GM12874 (cell line): ENCODE results near the gene TTC21B.

Experiments used
- TF ChIP-seq, protein P1 (sequence below): IDR thresholded peaks from 2 replicates; pipeline ENCODE4 v1.5.1; 2011; ENCODE audit warnings: low read depth, mild to moderate bottlenecking, control low read depth, low read length, moderate library complexity; ENCODE audit not compliant: insufficient read depth

The TTC21B gene

DNA sequence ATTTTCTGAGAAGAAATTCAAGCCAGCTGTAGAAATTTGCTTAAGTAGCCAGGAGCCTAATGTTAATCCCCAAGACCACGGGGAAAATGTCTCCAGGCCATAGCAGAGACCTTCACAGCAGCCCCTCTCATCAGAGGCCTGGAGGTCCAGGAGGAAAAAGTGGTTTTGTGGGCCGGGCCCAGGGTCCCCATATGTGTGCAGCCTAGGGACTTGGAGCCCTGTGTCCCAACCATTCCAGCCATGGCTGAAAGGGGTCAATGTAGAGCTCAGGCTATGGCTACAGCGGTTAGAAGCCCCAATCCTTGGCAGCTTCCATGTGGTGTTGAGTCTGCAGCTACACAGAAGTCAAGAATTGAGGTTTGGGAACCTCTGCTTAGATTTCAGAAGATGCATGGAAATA is 14.2 kb upstream of the TTC21B start:
- TF ChIP-seq, protein P1, sequence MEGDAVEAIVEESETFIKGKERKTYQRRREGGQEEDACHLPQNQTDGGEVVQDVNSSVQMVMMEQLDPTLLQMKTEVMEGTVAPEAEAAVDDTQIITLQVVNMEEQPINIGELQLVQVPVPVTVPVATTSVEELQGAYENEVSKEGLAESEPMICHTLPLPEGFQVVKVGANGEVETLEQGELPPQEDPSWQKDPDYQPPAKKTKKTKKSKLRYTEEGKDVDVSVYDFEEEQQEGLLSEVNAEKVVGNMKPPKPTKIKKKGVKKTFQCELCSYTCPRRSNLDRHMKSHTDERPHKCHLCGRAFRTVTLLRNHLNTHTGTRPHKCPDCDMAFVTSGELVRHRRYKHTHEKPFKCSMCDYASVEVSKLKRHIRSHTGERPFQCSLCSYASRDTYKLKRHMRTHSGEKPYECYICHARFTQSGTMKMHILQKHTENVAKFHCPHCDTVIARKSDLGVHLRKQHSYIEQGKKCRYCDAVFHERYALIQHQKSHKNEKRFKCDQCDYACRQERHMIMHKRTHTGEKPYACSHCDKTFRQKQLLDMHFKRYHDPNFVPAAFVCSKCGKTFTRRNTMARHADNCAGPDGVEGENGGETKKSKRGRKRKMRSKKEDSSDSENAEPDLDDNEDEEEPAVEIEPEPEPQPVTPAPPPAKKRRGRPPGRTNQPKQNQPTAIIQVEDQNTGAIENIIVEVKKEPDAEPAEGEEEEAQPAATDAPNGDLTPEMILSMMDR, result no peak

DNA sequence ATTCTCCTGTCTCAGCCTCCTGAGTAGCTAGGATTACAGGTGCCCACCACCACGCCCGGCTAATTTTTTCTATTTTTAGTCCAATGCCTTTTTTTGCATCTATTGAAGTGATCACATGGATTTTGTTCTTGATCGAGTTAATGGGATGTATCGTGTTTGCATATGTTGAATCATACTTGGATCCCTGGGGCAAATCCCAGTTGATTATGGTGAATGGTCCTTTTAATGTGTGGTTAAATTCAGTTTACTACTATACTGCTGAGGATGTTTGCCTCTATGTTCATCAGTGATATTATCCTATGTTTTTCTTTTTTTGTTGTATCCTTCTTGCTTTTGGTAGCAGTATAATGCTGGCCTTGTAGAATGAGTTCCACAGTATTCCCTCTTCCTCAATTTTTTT is 8.2 kb upstream of the TTC21B start:
- TF ChIP-seq, protein P1, result no peak

DNA sequence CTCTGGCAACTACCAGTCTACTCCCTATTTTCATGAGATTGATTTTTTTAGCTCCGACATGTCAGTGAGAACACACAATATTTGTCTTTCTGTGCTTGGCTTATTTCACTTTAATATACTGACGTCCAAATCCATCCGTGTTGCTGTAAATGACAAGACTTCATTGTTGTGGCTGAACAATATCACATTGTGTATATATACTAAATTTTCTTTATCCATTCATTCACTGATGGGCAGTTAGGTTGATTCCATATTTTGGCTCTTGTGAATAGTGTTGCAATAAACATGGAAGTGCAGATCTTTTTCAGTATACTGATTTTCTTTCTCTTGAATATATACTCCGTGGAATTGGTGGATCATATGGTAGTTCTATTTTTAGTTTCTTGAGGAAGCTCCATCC is 5.8 kb upstream of the TTC21B start:
- TF ChIP-seq, protein P1, result no peak

DNA sequence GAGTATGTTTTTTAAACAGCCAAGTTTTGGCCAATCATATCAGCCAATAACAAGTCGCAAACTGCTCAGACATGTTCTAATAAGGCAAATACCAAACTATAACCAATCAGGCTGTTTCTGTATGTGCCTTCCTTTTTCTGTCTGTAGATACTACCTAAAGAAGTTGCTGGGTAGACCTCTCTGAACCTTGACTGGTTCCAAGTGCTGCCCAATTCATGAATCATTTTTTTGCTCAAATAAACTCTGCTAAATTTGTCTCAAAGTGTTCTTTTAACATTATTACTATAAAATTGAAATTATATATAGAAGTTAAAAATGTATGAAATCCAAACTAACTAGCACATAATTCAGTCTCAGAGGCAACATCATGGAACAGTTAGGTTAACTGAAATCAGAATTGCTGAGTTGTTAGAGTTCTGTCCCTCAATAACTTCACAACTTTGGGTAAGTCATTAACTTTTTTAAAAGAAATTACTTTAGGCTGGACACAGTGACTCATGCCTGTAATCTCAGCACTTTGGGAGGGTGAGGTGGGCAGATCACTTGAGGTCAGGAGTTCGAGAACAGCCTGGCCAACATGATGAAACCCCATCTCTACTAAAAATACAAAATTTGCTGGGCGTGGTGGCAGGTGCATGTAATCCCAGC is 4.9 kb upstream of the TTC21B start:
- TF ChIP-seq, protein P1, result no peak

DNA sequence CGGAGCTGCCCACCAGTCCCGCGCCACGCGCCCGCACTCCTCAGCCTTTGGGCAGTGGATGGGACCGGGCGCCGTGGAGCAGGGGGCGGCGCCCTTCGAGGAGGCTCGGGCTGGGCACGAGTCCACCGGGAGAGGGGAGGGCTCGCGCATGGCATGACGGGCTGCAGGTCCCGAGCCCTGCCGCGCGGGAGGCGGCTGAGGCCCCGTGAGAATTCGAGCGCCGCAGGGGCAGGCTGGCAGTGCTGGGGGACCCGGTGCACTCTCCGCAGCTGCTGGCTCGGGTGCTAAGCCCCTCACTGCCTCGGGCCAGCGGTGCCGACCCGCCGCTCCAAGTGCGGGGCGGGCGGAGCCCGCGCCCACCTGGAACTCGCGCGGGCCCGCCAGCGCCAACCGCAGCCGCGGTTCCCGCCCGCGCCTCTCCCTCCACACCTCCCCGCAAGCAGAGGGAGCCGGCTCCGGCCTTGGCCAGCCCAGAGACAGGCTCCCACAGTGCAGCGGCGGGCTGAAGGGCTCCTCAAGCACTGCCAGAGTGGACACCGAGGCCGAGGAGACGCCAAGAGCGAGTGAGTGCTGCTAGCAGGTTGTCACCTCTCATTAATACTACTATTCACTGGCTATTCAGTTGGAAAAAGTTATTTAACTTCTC is 3.6 kb upstream of the TTC21B start:
- TF ChIP-seq, protein P1, result no peak

DNA sequence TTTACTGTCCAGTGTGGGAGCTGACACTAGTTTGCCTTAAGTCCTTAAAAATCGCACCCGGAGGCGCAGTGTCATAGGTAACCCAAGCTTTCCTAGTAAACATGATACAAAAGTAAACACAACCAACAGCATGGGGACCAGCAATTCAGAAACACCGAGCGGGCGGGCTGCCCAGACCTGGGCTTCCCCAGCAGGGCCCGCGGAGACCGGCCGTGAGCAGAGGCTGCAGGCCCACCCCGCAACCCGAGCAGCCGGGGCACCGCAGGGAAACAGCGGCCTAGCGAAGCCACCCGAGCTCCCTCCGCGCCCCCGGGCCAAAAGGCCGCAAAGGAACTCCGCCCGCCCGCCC is 296 bp downstream of the TTC21B start:
- TF ChIP-seq, protein P1, result no peak

DNA sequence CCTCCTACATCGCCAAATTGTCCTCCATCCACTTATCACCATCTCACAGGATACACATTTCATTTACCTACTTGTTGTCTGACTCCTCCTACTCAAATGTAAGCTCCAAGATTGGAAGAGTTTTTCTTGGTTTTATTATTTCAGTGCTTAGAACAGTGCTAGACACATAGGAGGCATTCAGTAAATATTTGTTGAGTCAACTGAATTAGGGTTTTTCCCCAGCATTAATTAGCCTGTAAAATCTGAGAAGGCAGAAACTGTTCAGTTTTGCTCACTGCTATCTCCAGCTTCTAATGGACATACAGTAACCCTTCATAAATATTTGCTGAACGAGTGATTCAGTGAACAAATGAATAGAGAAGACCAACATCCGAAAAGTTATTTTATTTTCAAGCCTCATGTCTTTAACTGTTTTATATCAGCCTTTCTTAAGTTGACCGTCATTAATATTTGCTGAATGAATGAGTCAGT is 800 bp downstream of the TTC21B start:
- TF ChIP-seq, protein P1, result no peak
